Muscle of arm (tissue), 12 donors: Measurements from ENCODE around the gene ZNF90. TPM values are rescaled to one million over a fixed set of nuclear protein-coding genes. Genes with fewer than 3 reads are reported as not detected.
"Not testable (repeated sequence)": the region's sequence is repeated elsewhere in the genome, so short reads cannot be mapped to it uniquely, and the experiment has no call there.

Source experiments
- DNase-seq: peaks from one replicate; pipeline ENCODE4 v3.0.0-alpha.2; 2013
- polyA plus RNA-seq, 12 donors: library from polyadenylated mRNA; unstranded; fragments of 120-200 nt; gene quantifications; one replicate each; pipeline ENCODE4 v1.2.1, GENCODE V29; 2013; ENCODE audit not compliant: insufficient read length in 12 of 12

Gene ZNF90
- polyA plus RNA-seq, 12 donors: 2.9 to 12.1 (median 5.0) TPM; not detected in 2

DNA sequence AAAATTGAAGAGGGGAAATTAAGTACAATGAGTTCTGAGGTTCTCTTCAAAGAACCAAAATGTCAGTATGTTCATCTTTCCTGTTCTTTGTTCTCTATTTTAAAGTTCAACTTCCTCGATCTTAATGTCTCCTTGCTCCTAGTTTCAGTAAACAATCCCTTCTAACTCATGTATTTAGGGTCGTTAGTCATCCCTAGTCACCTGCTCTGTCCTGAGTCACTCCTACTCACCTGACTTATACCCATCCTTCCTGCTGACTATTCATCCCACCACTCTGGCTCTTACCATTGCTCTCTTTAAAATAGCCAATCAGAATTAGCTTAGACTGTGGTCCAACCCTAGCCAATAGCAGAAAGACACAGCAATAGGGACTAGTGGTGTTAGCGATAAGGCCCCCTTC is 24.3 kb downstream of the ZNF90 start:
- DNase-seq: no peak

GRCh38 chr19:20103091-20103740 is 25.4 kb downstream of the ZNF90 start:
- DNase-seq: no peak

DNA sequence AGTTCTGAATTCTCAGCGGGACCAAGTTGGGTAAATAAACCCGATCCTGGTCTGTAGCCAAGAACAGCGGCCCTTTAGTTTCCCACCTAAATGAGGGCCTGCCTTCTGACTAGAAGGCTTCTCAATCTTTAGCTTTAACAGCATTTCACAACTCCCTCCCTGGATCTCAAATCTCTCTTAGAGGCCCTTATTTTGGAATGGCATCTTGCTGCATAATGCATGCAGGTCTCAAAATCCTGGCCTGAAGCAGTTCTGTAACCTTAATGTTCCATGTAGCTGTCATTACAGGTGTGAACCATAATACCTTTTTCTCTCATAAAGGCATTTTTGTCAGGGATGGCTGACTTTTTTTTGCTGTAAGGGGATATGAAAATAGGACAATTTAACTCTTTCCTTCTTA is 29.5 kb downstream of the ZNF90 start:
- no peak for DNase-seq

DNA sequence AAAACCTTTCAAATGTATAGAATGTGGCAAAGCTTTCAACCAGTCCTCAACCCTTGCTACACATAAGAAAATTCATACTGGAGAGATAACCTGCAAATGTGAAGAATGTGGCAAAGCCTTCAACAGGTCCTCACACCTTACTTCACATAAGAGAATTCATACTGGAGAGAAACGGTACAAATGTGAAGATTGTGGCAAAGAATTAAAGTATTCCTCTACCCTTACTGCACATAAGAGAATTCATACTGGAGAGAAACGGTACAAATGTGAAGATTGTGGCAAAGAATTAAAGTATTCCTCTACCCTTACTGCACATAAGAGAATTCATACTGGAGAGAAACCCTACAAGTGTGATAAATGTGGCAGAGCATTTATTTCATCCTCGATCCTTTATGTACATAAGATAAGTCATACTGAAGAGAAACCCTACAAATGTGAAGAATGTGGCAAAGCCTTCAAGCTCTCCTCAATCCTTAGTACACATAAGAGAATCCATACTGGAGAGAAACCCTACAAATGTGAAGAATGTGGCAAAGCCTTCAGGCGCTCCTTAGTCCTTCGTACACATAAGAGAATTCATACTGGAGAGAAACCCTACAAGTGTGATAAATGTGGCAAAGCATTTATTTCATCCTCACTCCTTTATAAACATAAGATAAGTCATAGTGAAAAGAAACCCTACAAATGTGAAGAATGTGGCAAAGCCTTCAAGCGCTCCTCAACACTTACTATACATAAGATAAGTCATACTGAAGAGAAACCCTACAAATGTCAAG is 40.5 kb downstream of the ZNF90 start:
- DNase-seq: not testable (repeated sequence)

DNA sequence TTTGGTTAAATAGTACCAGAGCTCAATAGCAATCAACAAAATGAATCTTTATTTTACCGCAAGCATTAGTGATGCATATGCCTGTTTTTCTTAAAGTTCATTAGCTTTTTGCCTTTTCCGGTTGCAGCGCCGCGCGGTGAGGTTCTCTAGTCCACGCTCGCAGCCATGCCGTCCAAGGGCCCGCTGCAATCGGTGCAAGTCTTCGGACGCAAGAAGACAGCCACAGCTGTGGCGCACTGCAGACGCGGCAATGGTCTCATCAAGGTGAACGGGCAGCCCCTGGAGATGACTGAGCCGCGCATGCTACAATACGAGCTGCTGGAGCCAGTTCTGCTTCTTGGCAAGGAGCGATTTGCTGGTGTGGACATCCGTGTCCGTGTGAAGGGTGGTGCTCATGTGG is 47.1 kb downstream of the ZNF90 start:
- no peak for DNase-seq

DNA sequence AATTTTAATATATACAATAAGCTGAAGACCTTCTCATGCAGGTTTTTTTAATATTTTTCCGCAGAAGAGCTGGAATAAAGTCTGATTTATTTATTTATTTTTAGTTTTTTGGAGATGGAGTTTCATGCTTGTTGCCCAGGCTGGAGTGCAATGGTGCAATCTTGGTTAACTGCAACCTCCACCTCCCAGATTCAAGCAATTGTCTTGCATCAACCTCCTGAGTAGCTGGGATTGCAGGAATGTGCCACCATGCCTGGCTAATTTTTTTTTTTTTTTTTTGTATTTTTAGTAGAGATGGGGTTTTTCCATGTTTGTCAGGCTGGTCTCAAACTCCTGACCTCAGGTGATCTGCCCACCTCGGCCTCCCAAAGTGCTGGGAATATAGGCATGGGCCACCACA is 55.1 kb downstream of the ZNF90 start:
- not testable (repeated sequence) for DNase-seq

DNA sequence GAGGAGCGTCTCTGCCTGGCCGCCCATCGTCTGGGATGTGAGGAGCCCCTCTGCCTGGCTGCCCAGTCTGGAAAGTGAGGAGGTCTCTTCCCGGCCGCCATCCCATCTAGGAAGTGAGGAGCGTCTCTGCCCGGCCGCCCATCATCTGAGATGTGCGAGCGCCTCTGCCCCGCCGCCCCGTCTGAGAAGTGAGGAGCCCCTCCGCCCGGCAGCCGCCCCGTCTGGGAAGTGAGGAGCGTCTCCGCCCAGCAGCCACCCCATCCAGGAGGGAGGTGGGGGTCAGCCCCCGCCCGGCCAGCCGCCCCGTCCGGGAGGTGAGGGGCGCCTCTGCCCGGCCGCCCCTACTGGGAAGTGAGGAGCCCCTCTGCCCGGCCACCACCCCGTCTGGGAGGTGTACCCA is 59.9 kb downstream of the ZNF90 start:
- DNase-seq: not testable (repeated sequence)

GRCh38 chr19:20151617-20152145 is 73.9 kb downstream of the ZNF90 start:
- no peak for DNase-seq

- not testable (repeated sequence) for DNase-seq
These were observed 74.7 kb downstream of the ZNF90 start for GRCh38 chr19:20152506-20152905.

DNA sequence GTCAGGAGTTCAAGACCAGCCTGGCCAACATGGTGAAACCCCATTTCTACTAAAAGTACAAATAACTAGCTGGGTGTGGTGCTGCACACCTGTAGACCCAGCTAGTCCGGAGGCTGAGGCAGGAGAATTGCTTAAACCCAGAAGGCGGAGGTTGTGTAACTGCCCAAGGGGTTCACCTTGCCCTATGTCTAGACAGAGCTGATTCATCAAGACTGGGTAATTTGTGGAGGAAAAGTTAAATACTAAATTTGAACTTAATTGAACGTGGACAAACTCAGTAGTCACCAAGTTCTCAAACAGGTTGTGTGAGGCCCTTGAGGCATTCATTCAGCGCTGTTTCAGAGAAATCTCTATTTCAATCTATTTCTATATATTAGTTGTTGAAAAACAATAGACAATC is 75.5 kb downstream of the ZNF90 start:
- no peak for DNase-seq

DNA sequence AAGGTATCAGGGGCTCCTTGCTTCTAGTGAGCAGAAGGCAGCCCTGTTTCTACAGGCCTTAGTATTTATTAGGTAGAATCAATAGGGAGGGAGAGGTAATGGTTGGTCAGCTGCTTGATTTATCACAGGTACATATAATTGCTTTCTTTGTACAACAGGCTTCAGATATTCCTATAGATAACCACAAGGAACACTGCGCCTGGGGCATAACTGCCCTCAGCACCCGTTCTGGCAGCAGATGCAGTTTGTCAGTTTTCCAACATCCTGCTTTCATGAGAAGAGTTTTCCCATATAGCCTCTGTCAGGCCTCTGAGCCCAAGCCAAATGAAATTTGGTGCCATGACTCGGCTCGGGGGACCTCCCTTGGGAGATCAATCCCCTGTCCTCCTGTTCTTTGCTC is 76.8 kb downstream of the ZNF90 start:
- DNase-seq: no peak

GRCh38 chr19:20162821-20163220 is 85.0 kb downstream of the ZNF90 start:
- DNase-seq: no peak

- no peak for DNase-seq
These were observed 86.7 kb downstream of the ZNF90 start for GRCh38 chr19:20164456-20164855.

DNA sequence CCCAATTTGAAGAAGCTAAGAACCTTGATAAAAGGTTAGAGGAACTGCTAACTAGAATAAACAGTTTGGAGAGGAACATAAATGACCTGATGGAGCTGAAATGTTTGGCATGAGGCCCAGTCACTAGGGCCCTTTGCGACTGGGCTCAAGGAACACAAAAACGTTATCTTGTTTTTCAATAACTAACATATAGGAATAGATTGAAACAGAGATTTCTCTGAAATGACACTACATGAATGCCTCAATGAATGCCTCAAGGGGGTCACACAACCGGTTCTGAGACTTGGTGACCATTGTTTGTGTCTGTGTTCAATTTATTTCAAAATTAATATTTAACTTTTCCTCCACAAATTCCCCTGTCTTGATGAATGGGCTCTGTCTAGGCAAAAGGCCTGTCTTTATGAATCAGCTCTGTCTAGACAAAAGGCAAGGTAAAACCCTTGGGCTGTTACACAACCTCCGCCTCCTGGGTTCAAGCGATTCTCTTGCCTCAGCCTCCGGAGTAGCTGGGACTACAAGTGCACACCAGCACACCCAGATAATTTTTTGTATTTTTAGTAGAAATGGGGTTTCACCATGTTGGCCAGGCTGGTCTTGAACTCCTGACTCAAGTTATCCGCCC is 88.3 kb downstream of the ZNF90 start:
- DNase-seq: no peak

GRCh38 chr19:20167020-20167644 is 89.3 kb downstream of the ZNF90 start, which contains the start of gene ZNF486:
Gene ZNF486, plus strand, starts transcription at chr19:20167214. Its CDS starts 117 bp downstream, at chr19:20167331.
- peak; percentile 96 for DNase-seq

DNA sequence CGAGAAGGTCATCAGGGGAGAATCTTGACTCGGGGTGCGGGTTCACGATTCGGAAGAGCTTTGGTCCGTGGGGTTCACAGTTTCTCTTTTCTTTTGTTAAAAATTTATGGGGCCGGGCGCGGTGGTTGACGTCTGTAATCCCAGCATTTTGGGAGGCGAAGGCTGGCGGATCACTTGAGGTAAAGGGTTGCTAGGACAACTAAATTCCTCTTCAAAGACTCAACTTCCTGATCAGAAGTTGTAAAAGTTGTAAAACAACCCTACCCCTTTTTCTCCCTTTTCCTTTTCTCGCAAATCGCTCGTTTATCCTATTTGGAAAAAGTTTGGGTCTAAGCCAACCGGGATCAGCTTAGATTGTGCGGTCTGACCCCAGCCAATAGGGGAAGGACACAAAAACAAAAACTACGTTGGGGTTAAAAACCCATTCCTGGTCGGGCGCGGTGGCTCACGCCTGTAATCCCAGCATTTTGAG is 89.9 kb downstream of the ZNF90 start:
- no peak for DNase-seq

Other genes with a start within 250 kb of the ZNF90 start
- 10 to 100 TPM in 11 of 12 donors, not detected in 1; 13.1 to 22.1 (median 15.6) TPM for gene ZNF253, start 212.1 kb upstream of the ZNF90 start, polyA plus RNA-seq
- gene ZNF93, start 177.1 kb upstream of the ZNF90 start, polyA plus RNA-seq: 10 to 100 TPM in 9 of 12 donors, 1 to 10 TPM in 2, not detected in 1; 9.0 to 22.3 (median 12.1) TPM
- 10 to 100 TPM in 2 of 12 donors, 1 to 10 TPM in 8, not detected in 2; 5.3 to 12.6 (median 8.2) TPM for gene ZNF682, start 38.5 kb upstream of the ZNF90 start, polyA plus RNA-seq
- 1 to 10 TPM in 11 of 12 donors, not detected in 1; 4.4 to 9.7 (median 5.6) TPM for gene ZNF486, start 89.2 kb downstream of the ZNF90 start, polyA plus RNA-seq